SK-N-SH treated with all-trans-retinoic acid at 6 μM for 48 hours (cell line): ENCODE results near the gene CHST13.

Source experiments
- ATAC-seq: fragments of 200-7000 bp; cut with Tn5 transposase; 3 replicates; pipeline ENCODE4 v1.9.1; 2020; ENCODE audit warnings: mild to moderate bottlenecking, moderate library complexity
- CSDC2 ChIP-seq: fragments of 250-450 bp; sonication (Bioruptor Pico); IDR thresholded peaks from 2 replicates; pipeline ENCODE4 v1.5.0; 2020; ENCODE audit warnings: mild to moderate bottlenecking, moderate library complexity
- GLIS3 ChIP-seq: fragments of 250-450 bp; sonication (Bioruptor Pico); IDR thresholded peaks from 2 replicates; pipeline ENCODE4 v1.5.0; 2020; ENCODE audit warnings: mild to moderate bottlenecking, moderate library complexity
- ISL1 ChIP-seq: fragments of 250-450 bp; sonication (Bioruptor Pico); IDR thresholded peaks from 2 replicates; pipeline ENCODE4 v2.1.2; 2022; ENCODE audit warnings: mild to moderate bottlenecking, moderate library complexity
- OSR1 ChIP-seq: fragments of 250-450 bp; sonication (Bioruptor Pico); IDR thresholded peaks from 2 replicates; pipeline ENCODE4 v1.8.0; 2022; ENCODE audit warnings: moderate library complexity, mild to moderate bottlenecking, inconsistent platforms
- RARB ChIP-seq: fragments of 250-450 bp; sonication (Bioruptor Pico); IDR thresholded peaks from 2 replicates; pipeline ENCODE4 v1.8.0; 2021; ENCODE audit warnings: mild to moderate bottlenecking, moderate library complexity
- SNAI2 ChIP-seq: fragments of 250-450 bp; sonication (Bioruptor Pico); IDR thresholded peaks from 2 replicates; pipeline ENCODE4 v1.5.0; 2020; ENCODE audit warnings: mild to moderate bottlenecking, moderate library complexity
- TCF4 ChIP-seq: fragments of 250-450 bp; sonication (Bioruptor Pico); IDR thresholded peaks from 2 replicates; pipeline ENCODE4 v1.8.0; 2021; ENCODE audit warnings: mild to moderate bottlenecking, moderate library complexity, borderline replicate concordance
- TOX ChIP-seq: fragments of 250-450 bp; sonication (Bioruptor Pico); IDR thresholded peaks from 2 replicates; pipeline ENCODE4 v1.8.0; 2021; ENCODE audit warnings: mild to moderate bottlenecking, moderate library complexity, borderline replicate concordance
- ZC3H10 ChIP-seq: fragments of 250-450 bp; sonication (Bioruptor Pico); IDR thresholded peaks from 2 replicates; pipeline ENCODE4 v1.5.1; 2021; ENCODE audit warnings: mild to moderate bottlenecking, moderate library complexity
- ZFP3 ChIP-seq: fragments of 250-450 bp; sonication (Bioruptor Pico); IDR thresholded peaks from 2 replicates; pipeline ENCODE4 v1.5.0; 2020; ENCODE audit warnings: mild to moderate bottlenecking, moderate library complexity
- ZFP30 ChIP-seq: fragments of 450-650 bp; formaldehyde crosslinking; IDR thresholded peaks from 2 replicates; pipeline ENCODE4 v1.5.0; 2022; ENCODE audit warnings: mild to moderate bottlenecking, moderate library complexity
- ZNF565 ChIP-seq: fragments of 450-650 bp; formaldehyde crosslinking; conservative IDR thresholded peaks from 2 replicates; pipeline ENCODE4 v1.5.0; 2020; ENCODE audit warnings: low read depth, mild to moderate bottlenecking, moderate library complexity
- ZNF8 ChIP-seq: fragments of 450-650 bp; formaldehyde crosslinking; IDR thresholded peaks from 2 replicates; pipeline ENCODE4 v1.5.0; 2020; ENCODE audit warnings: mild to moderate bottlenecking, moderate library complexity
- TF ChIP-seq, protein P1 (sequence below): fragments of 250-450 bp; sonication (Bioruptor Pico); IDR thresholded peaks from 2 replicates; pipeline ENCODE4 v1.8.0; 2021; ENCODE audit warnings: low read depth, mild to moderate bottlenecking, moderate library complexity, borderline replicate concordance
- TF ChIP-seq, protein P2 (sequence below): fragments of 250-450 bp; sonication (Bioruptor Pico); IDR thresholded peaks from 2 replicates; pipeline ENCODE4 v1.5.0; 2020; ENCODE audit warnings: mild to moderate bottlenecking, moderate library complexity
- TF ChIP-seq, protein P3 (sequence below): fragments of 250-450 bp; sonication (Bioruptor Pico); IDR thresholded peaks from 2 replicates; pipeline ENCODE4 v1.5.1; 2021; ENCODE audit warnings: mild to moderate bottlenecking, moderate library complexity
- TF ChIP-seq, protein P4 (sequence below): fragments of 250-450 bp; sonication (Bioruptor Pico); IDR thresholded peaks from 2 replicates; pipeline ENCODE4 v1.8.0; 2020; ENCODE audit warnings: mild to moderate bottlenecking, moderate library complexity, borderline replicate concordance
- TF ChIP-seq, protein P5 (sequence below): fragments of 250-450 bp; sonication (Bioruptor Pico); IDR thresholded peaks from 2 replicates; pipeline ENCODE4 v1.5.1; 2020; ENCODE audit warnings: low read depth, mild to moderate bottlenecking, moderate library complexity

CHST13 gene

DNA sequence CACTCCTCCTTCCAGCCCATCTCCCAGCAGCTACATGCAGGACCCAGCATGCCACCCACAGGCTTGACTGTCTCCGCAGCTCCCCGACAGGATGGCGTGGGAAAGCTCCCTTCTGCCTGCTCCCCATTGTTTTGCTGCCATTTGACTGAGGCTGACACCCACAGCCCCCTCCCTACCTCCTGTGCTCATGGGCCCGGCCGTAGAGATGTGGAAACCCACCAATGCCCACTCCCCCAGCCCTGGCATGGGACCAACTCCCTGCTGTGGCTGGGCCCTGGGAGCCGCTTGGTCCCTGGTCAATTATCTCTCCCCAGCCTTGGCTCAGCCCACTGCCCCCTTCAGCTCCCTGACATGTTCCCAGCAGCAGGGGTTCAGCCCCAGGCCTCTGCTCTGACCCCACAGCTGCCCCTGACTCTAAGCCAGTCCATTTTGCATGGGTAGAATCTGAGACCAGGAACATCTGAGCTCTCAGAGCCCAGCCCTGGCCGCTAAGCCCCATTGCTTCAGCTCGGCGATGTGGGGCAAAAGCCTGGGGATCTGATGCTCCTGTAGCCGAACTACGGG, 26.6 kb downstream of the CHST13 start:
- TF ChIP-seq ZFP30 (CRISPR knock-in tag), result no peak
- ATAC-seq, result no peak

DNA sequence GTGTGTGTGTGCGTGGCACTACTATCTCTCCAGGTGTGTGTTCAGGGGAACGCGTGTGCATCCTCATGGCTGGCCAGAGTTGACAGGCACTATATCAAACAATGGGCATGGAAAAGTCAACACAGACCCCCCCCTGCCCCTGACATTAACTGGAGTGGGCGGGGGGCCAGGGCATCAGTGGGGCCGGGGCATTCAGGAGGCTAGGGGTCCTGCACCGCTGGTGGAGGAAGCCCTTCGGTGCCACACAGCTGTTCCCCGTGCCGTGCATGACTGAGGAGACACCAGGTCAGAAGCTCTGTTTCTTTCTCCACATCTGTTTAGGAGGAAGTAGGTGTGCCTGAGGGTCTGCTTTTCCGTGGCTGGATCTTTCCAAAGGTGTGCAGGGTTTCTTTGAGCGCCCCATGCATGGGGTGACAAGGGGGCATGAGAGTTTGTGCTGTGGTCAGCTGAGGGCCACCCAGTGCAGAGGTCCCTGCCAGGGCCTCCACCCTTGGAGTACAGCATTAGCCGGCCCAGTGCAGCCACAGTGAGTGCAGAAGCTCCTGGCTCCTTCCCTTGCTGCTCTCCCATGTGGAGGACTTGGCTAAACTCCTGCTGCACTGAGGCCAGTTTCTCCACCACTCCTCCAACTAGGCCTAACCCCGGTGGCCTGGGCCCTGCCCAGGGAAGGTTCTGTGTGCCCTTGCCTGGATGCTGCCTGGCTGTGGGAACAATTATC, 27.3 kb downstream of the CHST13 start:
- TF ChIP-seq, protein P1, sequence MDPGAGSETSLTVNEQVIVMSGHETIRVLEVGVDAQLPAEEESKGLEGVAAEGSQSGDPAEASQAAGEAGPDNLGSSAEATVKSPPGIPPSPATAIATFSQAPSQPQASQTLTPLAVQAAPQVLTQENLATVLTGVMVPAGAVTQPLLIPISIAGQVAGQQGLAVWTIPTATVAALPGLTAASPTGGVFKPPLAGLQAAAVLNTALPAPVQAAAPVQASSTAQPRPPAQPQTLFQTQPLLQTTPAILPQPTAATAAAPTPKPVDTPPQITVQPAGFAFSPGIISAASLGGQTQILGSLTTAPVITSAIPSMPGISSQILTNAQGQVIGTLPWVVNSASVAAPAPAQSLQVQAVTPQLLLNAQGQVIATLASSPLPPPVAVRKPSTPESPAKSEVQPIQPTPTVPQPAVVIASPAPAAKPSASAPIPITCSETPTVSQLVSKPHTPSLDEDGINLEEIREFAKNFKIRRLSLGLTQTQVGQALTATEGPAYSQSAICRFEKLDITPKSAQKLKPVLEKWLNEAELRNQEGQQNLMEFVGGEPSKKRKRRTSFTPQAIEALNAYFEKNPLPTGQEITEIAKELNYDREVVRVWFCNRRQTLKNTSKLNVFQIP (CRISPR knock-in tag), result no peak
- TF ChIP-seq ZFP3, result no peak
- ATAC-seq, result no peak

DNA sequence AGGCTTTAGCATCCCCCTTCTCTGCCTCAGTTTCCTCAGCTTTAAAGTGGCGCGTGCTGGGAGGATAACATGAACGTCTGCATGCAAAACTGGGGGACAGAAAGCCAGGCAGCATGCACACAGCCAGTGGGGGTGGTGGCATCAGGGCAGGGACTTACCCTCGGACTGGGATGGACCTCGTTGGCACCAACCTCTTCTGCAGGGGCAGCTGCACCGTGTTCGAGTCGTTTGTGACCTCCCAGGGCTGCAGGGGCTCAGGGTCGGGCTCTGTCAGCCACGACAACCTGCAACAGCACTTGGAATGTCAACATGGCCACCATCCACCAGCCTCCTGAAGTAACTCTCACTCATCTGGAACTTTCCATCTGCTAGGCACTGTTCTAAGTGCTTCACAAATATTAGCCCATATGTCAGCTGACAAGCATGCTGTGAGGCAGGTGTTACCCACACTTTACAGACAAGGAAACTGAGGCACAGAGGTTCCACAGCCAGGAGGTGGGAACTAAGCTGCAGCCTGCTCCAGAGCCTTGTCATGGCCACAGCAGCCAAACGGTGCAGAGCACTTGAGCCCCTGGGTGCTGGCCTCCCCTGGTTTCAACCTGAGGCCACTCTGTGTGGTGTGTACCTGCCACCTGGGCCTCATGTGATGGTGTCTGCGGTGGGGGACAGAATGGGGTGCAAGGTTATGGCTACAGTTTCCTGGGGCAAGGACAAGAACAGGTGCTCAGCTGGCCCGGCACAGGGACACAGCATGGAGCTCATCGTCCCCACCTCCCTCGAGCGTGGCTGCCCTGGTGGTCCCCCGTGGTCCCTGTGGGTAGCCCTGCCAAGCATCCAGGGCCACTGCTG, 28.1 kb downstream of the CHST13 start:
- ATAC-seq, result no peak
- no peak for TF ChIP-seq ZNF8 (CRISPR knock-in tag)
- TF ChIP-seq OSR1 (CRISPR knock-in tag), result no peak
- no peak for TF ChIP-seq GLIS3 (CRISPR knock-in tag)
- TF ChIP-seq, protein P1 (CRISPR knock-in tag), result no peak
- TF ChIP-seq, protein P2, sequence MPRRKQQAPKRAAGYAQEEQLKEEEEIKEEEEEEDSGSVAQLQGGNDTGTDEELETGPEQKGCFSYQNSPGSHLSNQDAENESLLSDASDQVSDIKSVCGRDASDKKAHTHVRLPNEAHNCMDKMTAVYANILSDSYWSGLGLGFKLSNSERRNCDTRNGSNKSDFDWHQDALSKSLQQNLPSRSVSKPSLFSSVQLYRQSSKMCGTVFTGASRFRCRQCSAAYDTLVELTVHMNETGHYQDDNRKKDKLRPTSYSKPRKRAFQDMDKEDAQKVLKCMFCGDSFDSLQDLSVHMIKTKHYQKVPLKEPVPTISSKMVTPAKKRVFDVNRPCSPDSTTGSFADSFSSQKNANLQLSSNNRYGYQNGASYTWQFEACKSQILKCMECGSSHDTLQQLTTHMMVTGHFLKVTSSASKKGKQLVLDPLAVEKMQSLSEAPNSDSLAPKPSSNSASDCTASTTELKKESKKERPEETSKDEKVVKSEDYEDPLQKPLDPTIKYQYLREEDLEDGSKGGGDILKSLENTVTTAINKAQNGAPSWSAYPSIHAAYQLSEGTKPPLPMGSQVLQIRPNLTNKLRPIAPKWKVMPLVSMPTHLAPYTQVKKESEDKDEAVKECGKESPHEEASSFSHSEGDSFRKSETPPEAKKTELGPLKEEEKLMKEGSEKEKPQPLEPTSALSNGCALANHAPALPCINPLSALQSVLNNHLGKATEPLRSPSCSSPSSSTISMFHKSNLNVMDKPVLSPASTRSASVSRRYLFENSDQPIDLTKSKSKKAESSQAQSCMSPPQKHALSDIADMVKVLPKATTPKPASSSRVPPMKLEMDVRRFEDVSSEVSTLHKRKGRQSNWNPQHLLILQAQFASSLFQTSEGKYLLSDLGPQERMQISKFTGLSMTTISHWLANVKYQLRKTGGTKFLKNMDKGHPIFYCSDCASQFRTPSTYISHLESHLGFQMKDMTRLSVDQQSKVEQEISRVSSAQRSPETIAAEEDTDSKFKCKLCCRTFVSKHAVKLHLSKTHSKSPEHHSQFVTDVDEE (CRISPR knock-in tag), result no peak
- TF ChIP-seq, protein P3, sequence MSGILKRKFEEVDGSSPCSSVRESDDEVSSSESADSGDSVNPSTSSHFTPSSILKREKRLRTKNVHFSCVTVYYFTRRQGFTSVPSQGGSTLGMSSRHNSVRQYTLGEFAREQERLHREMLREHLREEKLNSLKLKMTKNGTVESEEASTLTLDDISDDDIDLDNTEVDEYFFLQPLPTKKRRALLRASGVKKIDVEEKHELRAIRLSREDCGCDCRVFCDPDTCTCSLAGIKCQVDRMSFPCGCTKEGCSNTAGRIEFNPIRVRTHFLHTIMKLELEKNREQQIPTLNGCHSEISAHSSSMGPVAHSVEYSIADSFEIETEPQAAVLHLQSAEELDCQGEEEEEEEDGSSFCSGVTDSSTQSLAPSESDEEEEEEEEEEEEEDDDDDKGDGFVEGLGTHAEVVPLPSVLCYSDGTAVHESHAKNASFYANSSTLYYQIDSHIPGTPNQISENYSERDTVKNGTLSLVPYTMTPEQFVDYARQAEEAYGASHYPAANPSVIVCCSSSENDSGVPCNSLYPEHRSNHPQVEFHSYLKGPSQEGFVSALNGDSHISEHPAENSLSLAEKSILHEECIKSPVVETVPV (CRISPR knock-in tag), result no peak
- TF ChIP-seq SNAI2, result no peak
- TF ChIP-seq, protein P4, sequence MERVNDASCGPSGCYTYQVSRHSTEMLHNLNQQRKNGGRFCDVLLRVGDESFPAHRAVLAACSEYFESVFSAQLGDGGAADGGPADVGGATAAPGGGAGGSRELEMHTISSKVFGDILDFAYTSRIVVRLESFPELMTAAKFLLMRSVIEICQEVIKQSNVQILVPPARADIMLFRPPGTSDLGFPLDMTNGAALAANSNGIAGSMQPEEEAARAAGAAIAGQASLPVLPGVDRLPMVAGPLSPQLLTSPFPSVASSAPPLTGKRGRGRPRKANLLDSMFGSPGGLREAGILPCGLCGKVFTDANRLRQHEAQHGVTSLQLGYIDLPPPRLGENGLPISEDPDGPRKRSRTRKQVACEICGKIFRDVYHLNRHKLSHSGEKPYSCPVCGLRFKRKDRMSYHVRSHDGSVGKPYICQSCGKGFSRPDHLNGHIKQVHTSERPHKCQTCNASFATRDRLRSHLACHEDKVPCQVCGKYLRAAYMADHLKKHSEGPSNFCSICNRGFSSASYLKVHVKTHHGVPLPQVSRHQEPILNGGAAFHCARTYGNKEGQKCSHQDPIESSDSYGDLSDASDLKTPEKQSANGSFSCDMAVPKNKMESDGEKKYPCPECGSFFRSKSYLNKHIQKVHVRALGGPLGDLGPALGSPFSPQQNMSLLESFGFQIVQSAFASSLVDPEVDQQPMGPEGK (CRISPR knock-in tag), result no peak
- no peak for TF ChIP-seq ZNF565 (CRISPR knock-in tag)
- TF ChIP-seq, protein P5, sequence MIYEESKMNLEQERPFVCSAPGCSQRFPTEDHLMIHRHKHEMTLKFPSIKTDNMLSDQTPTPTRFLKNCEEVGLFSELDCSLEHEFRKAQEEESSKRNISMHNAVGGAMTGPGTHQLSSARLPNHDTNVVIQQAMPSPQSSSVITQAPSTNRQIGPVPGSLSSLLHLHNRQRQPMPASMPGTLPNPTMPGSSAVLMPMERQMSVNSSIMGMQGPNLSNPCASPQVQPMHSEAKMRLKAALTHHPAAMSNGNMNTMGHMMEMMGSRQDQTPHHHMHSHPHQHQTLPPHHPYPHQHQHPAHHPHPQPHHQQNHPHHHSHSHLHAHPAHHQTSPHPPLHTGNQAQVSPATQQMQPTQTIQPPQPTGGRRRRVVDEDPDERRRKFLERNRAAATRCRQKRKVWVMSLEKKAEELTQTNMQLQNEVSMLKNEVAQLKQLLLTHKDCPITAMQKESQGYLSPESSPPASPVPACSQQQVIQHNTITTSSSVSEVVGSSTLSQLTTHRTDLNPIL (CRISPR knock-in tag), result no peak
- TF ChIP-seq ISL1 (CRISPR knock-in tag), result no peak
- TF ChIP-seq TCF4 (CRISPR knock-in tag), result no peak
- TF ChIP-seq ZC3H10, result no peak
- no peak for TF ChIP-seq TOX (CRISPR knock-in tag)
- TF ChIP-seq CSDC2 (CRISPR knock-in tag), result no peak
- no peak for TF ChIP-seq ZFP30 (CRISPR knock-in tag)
- no peak for TF ChIP-seq RARB (CRISPR knock-in tag)
